ENCODE measurements around the gene LINGO1. TPM values are rescaled to one million over a fixed set of nuclear protein-coding genes. Genes with fewer than 3 reads are reported as not detected.

The LINGO1 gene
- total and polyA plus RNA-seq, 9 of the 15 experiments (the other 6 are each of a cell fraction or from before 2014, with no cell fraction given), result 0.07 to 15.3 (median 2.1) TPM

GRCh38 chr15:77633134-77633912, 611 bp upstream of the LINGO1 start (continued):
- TF ChIP-seq ARID4B (CRISPR knock-in tag; IDR thresholded peaks at IDR 0.05) (0 out of 2 replicates have a peak, but pooled peaks have one; percentile 63), GTF2F1 (IDR thresholded peaks at IDR 0.05; ENCODE audit: low read depth, low read length) (0 out of 2 replicates have a peak, but pooled peaks have one; percentile 37), ZHX1 (conservative IDR thresholded peaks at IDR 0.05; ENCODE audit: low read length) (no peak; the same call in 1 of the 2 replicates), ZNF668 (CRISPR knock-in tag; IDR thresholded peaks at IDR 0.05) (no peak), IRF1 (CRISPR knock-in tag; IDR thresholded peaks at IDR 0.05; ENCODE audit: borderline replicate concordance) (no peak), SOX6 (IDR thresholded peaks at IDR 0.05) (0 out of 2 replicates have a peak, but pooled peaks have one; percentile 21), FIP1L1 (IDR thresholded peaks at IDR 0.05; ENCODE audit: low read depth, low read length, poor library complexity, severe bottlenecking) (peak; percentile 49), NFYB (IDR thresholded peaks at IDR 0.05; ENCODE audit: extremely low read depth, insufficient read length) (no peak), POLR2G (IDR thresholded peaks at IDR 0.05; ENCODE audit: low read depth, low read length) (peak; percentile 68), TCF7 (IDR thresholded peaks at IDR 0.05; ENCODE audit: borderline replicate concordance) (no peak), JUN (IDR thresholded peaks at IDR 0.05; ENCODE audit: borderline replicate concordance, low read depth, low read length) (peak; percentile 33; the same call in 1 of the 2 replicates), JUN (CRISPR knock-in tag; IDR thresholded peaks at IDR 0.05; ENCODE audit: borderline replicate concordance) (no peak), ZFP91 (CRISPR knock-in tag; IDR thresholded peaks at IDR 0.05) (no peak), SP1 (CRISPR knock-in tag; IDR thresholded peaks at IDR 0.05) (peak; percentile 82), SMAD3 (CRISPR knock-in tag; conservative IDR thresholded peaks at IDR 0.05) (0 out of 2 replicates have a peak, but pooled peaks have one; percentile 52)
- TF ChIP-seq, protein P1, sequence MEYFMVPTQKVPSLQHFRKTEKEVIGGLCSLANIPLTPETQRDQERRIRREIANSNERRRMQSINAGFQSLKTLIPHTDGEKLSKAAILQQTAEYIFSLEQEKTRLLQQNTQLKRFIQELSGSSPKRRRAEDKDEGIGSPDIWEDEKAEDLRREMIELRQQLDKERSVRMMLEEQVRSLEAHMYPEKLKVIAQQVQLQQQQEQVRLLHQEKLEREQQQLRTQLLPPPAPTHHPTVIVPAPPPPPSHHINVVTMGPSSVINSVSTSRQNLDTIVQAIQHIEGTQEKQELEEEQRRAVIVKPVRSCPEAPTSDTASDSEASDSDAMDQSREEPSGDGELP (CRISPR knock-in tag; IDR thresholded peaks at IDR 0.05; ENCODE audit: borderline replicate concordance), result peak; percentile 79; the same call in 1 of the 2 replicates
